Activated CD8-positive, alpha-beta T cell treated with anti-CD3 and anti-CD28 coated beads, Interleukin-2, amount 10 ng/mL, durations not matched to agents 7 days and 5 days (primary cell): Measurements from ENCODE around the gene FAF1. TPM values are rescaled to one million over a fixed set of nuclear protein-coding genes. Genes with fewer than 3 reads are reported as not detected.
"Not testable (repeated sequence)": the region's sequence is repeated elsewhere in the genome, so short reads cannot be mapped to it uniquely, and the experiment has no call there.

Experiments used
- ATAC-seq: fragments of 150-1000 bp; cut with Tn5 transposase; one replicate; pipeline ENCODE4 v1.10.0; 2021; ENCODE audit warnings: moderate library complexity
- CTCF ChIA-PET: fragments of 350-600 bp; sonication (Branson Sonifier 250); formaldehyde crosslinking; loops from one replicate; lab custom pipeline; 2021; ENCODE audit warnings: antibody characterized with exemption; lab: Charles Lee
- POLR2A ChIA-PET: fragments of 350-600 bp; sonication (Branson Sonifier 250); formaldehyde crosslinking; loops from one replicate; lab custom pipeline; 2021; ENCODE audit warnings: antibody characterized with exemption; lab: Charles Lee
- DNase-seq: peaks from one replicate; pipeline ENCODE4 v3.0.0-alpha.2; 2020
- H3K27ac Mint-ChIP-seq: one replicate; pipeline ENCODE4 v1.8.0; 2021; ENCODE audit warnings: mild to moderate bottlenecking, mixed read lengths
- H3K27me3 Mint-ChIP-seq: one replicate; pipeline ENCODE4 v1.8.0; 2021; ENCODE audit warnings: low read depth, mixed read lengths
- H3K36me3 Mint-ChIP-seq: one replicate; pipeline ENCODE4 v1.8.0; 2021; ENCODE audit warnings: low read depth, mixed read lengths
- H3K4me1 Mint-ChIP-seq: one replicate; pipeline ENCODE4 v1.8.0; 2021; ENCODE audit warnings: low read depth, mixed read lengths
- H3K4me3 Mint-ChIP-seq: one replicate; pipeline ENCODE4 v1.8.0; 2021; ENCODE audit warnings: mild to moderate bottlenecking, mixed read lengths
- H3K9me3 Mint-ChIP-seq: one replicate; pipeline ENCODE4 v1.8.0; 2022; ENCODE audit warnings: mixed read lengths; ENCODE audit not compliant: insufficient read depth
- total RNA-seq, 2 experiments: library from RNA; stranded (reverse); gene quantifications; one replicate each; pipeline ENCODE4 v1.2.3, GENCODE V29; 2021

The FAF1 gene
- total RNA-seq, 2 experiments from 2014 or later, result 95.6 to 104 TPM

GRCh38 chr1:50716455-50716854, 243.6 kb downstream of the FAF1 start:
- CTCF ChIA-PET, H3K27me3 Mint-ChIP-seq, POLR2A ChIA-PET, H3K4me1 Mint-ChIP-seq, H3K27ac Mint-ChIP-seq, DNase-seq, H3K4me3 Mint-ChIP-seq, H3K9me3 Mint-ChIP-seq, ATAC-seq: not testable (repeated sequence)
- peaks cover 21% of the 10 kb centered on the region for H3K36me3 Mint-ChIP-seq

GRCh38 chr1:50710099-50710498, 250.0 kb downstream of the FAF1 start:
- ChIA-PET POLR2A (no interaction called here), CTCF (no interaction called here)
- DNase-seq (no peak), ATAC-seq (no peak)
- H3K9me3 Mint-ChIP-seq, result no peaks in the 10 kb centered on the region
- H3K36me3 Mint-ChIP-seq, result no peaks in the 10 kb centered on the region
- no peaks in the 10 kb centered on the region for H3K27me3 Mint-ChIP-seq
- H3K4me1 Mint-ChIP-seq, result no peaks in the 10 kb centered on the region
- H3K4me3 Mint-ChIP-seq, result no peak overlapping the region
- no peak overlapping the region for H3K27ac Mint-ChIP-seq

- ATAC-seq, result no peak
- H3K9me3 Mint-ChIP-seq, result no peaks in the 10 kb centered on the region
- H3K27me3 Mint-ChIP-seq, result no peaks in the 10 kb centered on the region
- POLR2A ChIA-PET, result no interaction called here
- H3K4me3 Mint-ChIP-seq, result no peak overlapping the region
- no peak overlapping the region for H3K27ac Mint-ChIP-seq
- no peaks in the 10 kb centered on the region for H3K36me3 Mint-ChIP-seq
- no peak for DNase-seq
- no peaks in the 10 kb centered on the region for H3K4me1 Mint-ChIP-seq
- CTCF ChIA-PET, result interaction anchor here (0.6 kb wide), 1 partner anchor 219 kb away, joined by 5 read pairs; no protein-coding TSS in a partner anchor
Measured at GRCh38 chr1:50707824-50708223, 252.2 kb downstream of the FAF1 start.

- ChIA-PET POLR2A (no interaction called here), CTCF (interaction anchor here (0.8 to 2.2 kb wide), 8 partner anchors 9 to 337 kb away, joined by 3 to 6 read pairs (median 3); no protein-coding TSS in a partner anchor)
- Mint-ChIP-seq H3K27ac (no peak overlapping the region), H3K4me3 (no peak overlapping the region), H3K4me1 (no peaks in the 10 kb centered on the region), H3K9me3 (no peaks in the 10 kb centered on the region), H3K36me3 (no peaks in the 10 kb centered on the region), H3K27me3 (no peaks in the 10 kb centered on the region)
- no peak for ATAC-seq
- no peak for DNase-seq
Measured at GRCh38 chr1:50705699-50706098, 254.4 kb downstream of the FAF1 start.

- Mint-ChIP-seq H3K4me1 (no peaks in the 10 kb centered on the region), H3K4me3 (no peak overlapping the region), H3K36me3 (no peaks in the 10 kb centered on the region), H3K27me3 (no peaks in the 10 kb centered on the region), H3K9me3 (no peaks in the 10 kb centered on the region), H3K27ac (no peak overlapping the region)
- ATAC-seq (no peak), DNase-seq (no peak)
- ChIA-PET POLR2A (no interaction called here), CTCF (interaction anchor here (0.6 to 2.2 kb wide), 9 partner anchors 8 to 336 kb away, joined by 3 to 6 read pairs (median 3); no protein-coding TSS in a partner anchor)
Measured at GRCh38 chr1:50705041-50705440, 255.0 kb downstream of the FAF1 start.

GRCh38 chr1:50704126-50704525, 255.9 kb downstream of the FAF1 start:
- ChIA-PET POLR2A (no interaction called here), CTCF (interaction anchor here (0.7 to 2.2 kb wide), 12 partner anchors 8 to 593 kb away, joined by 3 to 6 read pairs (median 3); no protein-coding TSS in a partner anchor)
- Mint-ChIP-seq H3K27me3 (no peaks in the 10 kb centered on the region), H3K9me3 (no peaks in the 10 kb centered on the region), H3K27ac (no peak overlapping the region), H3K36me3 (no peaks in the 10 kb centered on the region), H3K4me3 (no peak overlapping the region), H3K4me1 (no peaks in the 10 kb centered on the region)
- ATAC-seq, result no peak
- peak; percentile 32 for DNase-seq

- Mint-ChIP-seq H3K27ac (no peak overlapping the region), H3K36me3 (no peaks in the 10 kb centered on the region), H3K4me3 (no peak overlapping the region), H3K27me3 (no peaks in the 10 kb centered on the region), H3K4me1 (no peaks in the 10 kb centered on the region), H3K9me3 (no peaks in the 10 kb centered on the region)
- DNase-seq (no peak), ATAC-seq (no peak)
- POLR2A ChIA-PET, result no interaction called here
- CTCF ChIA-PET, result interaction anchor here (1.0 to 1.4 kb wide), 4 partner anchors 34 to 594 kb away, joined by 3 to 4 read pairs (median 3); no protein-coding TSS in a partner anchor
Measured at GRCh38 chr1:50703240-50703639, 256.8 kb downstream of the FAF1 start.

GRCh38 chr1:50702395-50702794, 257.7 kb downstream of the FAF1 start:
- ChIA-PET CTCF (interaction anchor here (0.8 to 1.0 kb wide), 2 partner anchors 42 to 487 kb away, joined by 3 read pairs; no protein-coding TSS in a partner anchor), POLR2A (no interaction called here)
- Mint-ChIP-seq H3K36me3 (no peaks in the 10 kb centered on the region), H3K27ac (no peak overlapping the region), H3K9me3 (no peaks in the 10 kb centered on the region), H3K27me3 (no peaks in the 10 kb centered on the region), H3K4me1 (no peaks in the 10 kb centered on the region), H3K4me3 (no peak overlapping the region)
- DNase-seq (no peak), ATAC-seq (no peak)

- no peaks in the 10 kb centered on the region for H3K27me3 Mint-ChIP-seq
- no peaks in the 10 kb centered on the region for H3K4me1 Mint-ChIP-seq
- H3K36me3 Mint-ChIP-seq, result no peaks in the 10 kb centered on the region
- ATAC-seq, result no peak
- H3K27ac Mint-ChIP-seq, result no peak overlapping the region
- POLR2A ChIA-PET, result no interaction called here
- H3K4me3 Mint-ChIP-seq, result no peak overlapping the region
- no peak for DNase-seq
- H3K9me3 Mint-ChIP-seq, result no peaks in the 10 kb centered on the region
- CTCF ChIA-PET, result interaction anchor here (0.8 to 1.0 kb wide), 2 partner anchors 41 to 487 kb away, joined by 3 read pairs; no protein-coding TSS in a partner anchor
Measured at GRCh38 chr1:50701706-50702317, 258.3 kb downstream of the FAF1 start.

GRCh38 chr1:50700621-50701020, 259.4 kb downstream of the FAF1 start:
- no peaks in the 10 kb centered on the region for H3K4me1 Mint-ChIP-seq
- ChIA-PET POLR2A (no interaction called here), CTCF (no interaction called here)
- H3K27ac Mint-ChIP-seq, result no peak overlapping the region
- H3K9me3 Mint-ChIP-seq, result no peaks in the 10 kb centered on the region
- no peaks in the 10 kb centered on the region for H3K36me3 Mint-ChIP-seq
- H3K4me3 Mint-ChIP-seq, result no peak overlapping the region
- no peak for ATAC-seq
- no peak for DNase-seq
- H3K27me3 Mint-ChIP-seq, result no peaks in the 10 kb centered on the region

GRCh38 chr1:50700214-50700613, 259.9 kb downstream of the FAF1 start:
- Mint-ChIP-seq H3K27ac (no peak overlapping the region), H3K27me3 (no peaks in the 10 kb centered on the region), H3K4me1 (no peaks in the 10 kb centered on the region), H3K36me3 (no peaks in the 10 kb centered on the region), H3K4me3 (no peak overlapping the region), H3K9me3 (no peaks in the 10 kb centered on the region)
- DNase-seq (no peak), ATAC-seq (no peak)
- ChIA-PET CTCF (no interaction called here), POLR2A (no interaction called here)

GRCh38 chr1:50699795-50700194, 260.3 kb downstream of the FAF1 start:
- POLR2A ChIA-PET, result no interaction called here
- Mint-ChIP-seq H3K4me1 (no peaks in the 10 kb centered on the region), H3K9me3 (no peaks in the 10 kb centered on the region), H3K27ac (no peak overlapping the region), H3K27me3 (no peaks in the 10 kb centered on the region), H3K4me3 (no peak overlapping the region), H3K36me3 (no peaks in the 10 kb centered on the region)
- CTCF ChIA-PET, result no interaction called here
- DNase-seq (no peak), ATAC-seq (no peak)
